Activated CD4-positive, alpha-beta T cell treated with anti-CD3 and anti-CD28 coated beads, Interleukin-2, amount 10 ng/mL, durations not matched to agents 24 days and 14 days (primary cell): ENCODE data around the gene TAS2R38. TPM values are rescaled to one million over a fixed set of nuclear protein-coding genes. Genes with fewer than 3 reads are reported as not detected.

Experiments used
- total RNA-seq: library from RNA; stranded (reverse); gene quantifications from 2 replicates; pipeline ENCODE4 v1.2.3, GENCODE V29; 2022

The TAS2R38 gene
- total RNA-seq, 1 donor from 2014 or later, result not detected

Other genes starting within 250 kb of the TAS2R38 start
- gene SSBP1, start 235.4 kb downstream of the TAS2R38 start, total RNA-seq, result 264 and 266 TPM in 2 replicates
- 1.2 and 2.2 TPM in 2 replicates for gene TAS2R3, start 209.7 kb downstream of the TAS2R38 start, total RNA-seq
- 1.0 TPM in 2 replicates for gene TAS2R4, start 197.1 kb downstream of the TAS2R38 start, total RNA-seq
- gene TAS2R5, start 183.6 kb downstream of the TAS2R38 start, total RNA-seq, result 0.89 and 1.0 TPM in 2 replicates
- not detected in 2 replicates for gene PRSS37, start 132.3 kb downstream of the TAS2R38 start, total RNA-seq
- gene OR9A4, start 57.4 kb downstream of the TAS2R38 start, total RNA-seq, result not detected in 2 replicates
- gene CLEC5A, start 26.8 kb downstream of the TAS2R38 start, total RNA-seq, result not detected in 2 replicates
- not detected in 2 replicates for gene MGAM, start 22.1 kb upstream of the TAS2R38 start, total RNA-seq
- not detected in 2 replicates for gene MGAM2, start 137.9 kb upstream of the TAS2R38 start, total RNA-seq